Measurements from ENCODE around the gene BCAT1.

Gene BCAT1

GRCh38 chr12:24776861-24777260 is 172.0 kb downstream of the BCAT1 start:
- DNase-seq (ENCODE audit: low read depth), result no peak
- no peak overlapping the region for H3K4me3 ChIP-seq (ENCODE audit: control insufficient read depth, low read depth, low read length)
- no peak for TF ChIP-seq CTCF (conservative IDR thresholded peaks at IDR 0.05; ENCODE audit: control insufficient read depth, insufficient read depth, low read depth, low read length)

GRCh38 chr12:24775073-24775472 is 173.8 kb downstream of the BCAT1 start:
- no peak for DNase-seq (ENCODE audit: low read depth)
- H3K4me3 ChIP-seq (ENCODE audit: control insufficient read depth, low read depth, low read length), result no peak overlapping the region
- no peak for TF ChIP-seq CTCF (conservative IDR thresholded peaks at IDR 0.05; ENCODE audit: control insufficient read depth, insufficient read depth, low read depth, low read length)

- no peak for DNase-seq (ENCODE audit: low read depth)
- TF ChIP-seq CTCF (conservative IDR thresholded peaks at IDR 0.05; ENCODE audit: control insufficient read depth, insufficient read depth, low read depth, low read length), result no peak
- H3K4me3 ChIP-seq (ENCODE audit: control insufficient read depth, low read depth, low read length), result no peak overlapping the region
Measured at GRCh38 chr12:24773996-24774395, 174.9 kb downstream of the BCAT1 start.

- H3K4me3 ChIP-seq (ENCODE audit: control insufficient read depth, low read depth, low read length), result no peak overlapping the region
- no peak for DNase-seq (ENCODE audit: low read depth)
- no peak for TF ChIP-seq CTCF (conservative IDR thresholded peaks at IDR 0.05; ENCODE audit: control insufficient read depth, insufficient read depth, low read depth, low read length)
Measured at GRCh38 chr12:24772813-24773212, 176.1 kb downstream of the BCAT1 start.

GRCh38 chr12:24770821-24771220 is 178.1 kb downstream of the BCAT1 start:
- no peak for TF ChIP-seq CTCF (conservative IDR thresholded peaks at IDR 0.05; ENCODE audit: control insufficient read depth, insufficient read depth, low read depth, low read length)
- H3K4me3 ChIP-seq (ENCODE audit: control insufficient read depth, low read depth, low read length), result no peak overlapping the region
- peak; percentile 75 for DNase-seq (ENCODE audit: low read depth)

DNA sequence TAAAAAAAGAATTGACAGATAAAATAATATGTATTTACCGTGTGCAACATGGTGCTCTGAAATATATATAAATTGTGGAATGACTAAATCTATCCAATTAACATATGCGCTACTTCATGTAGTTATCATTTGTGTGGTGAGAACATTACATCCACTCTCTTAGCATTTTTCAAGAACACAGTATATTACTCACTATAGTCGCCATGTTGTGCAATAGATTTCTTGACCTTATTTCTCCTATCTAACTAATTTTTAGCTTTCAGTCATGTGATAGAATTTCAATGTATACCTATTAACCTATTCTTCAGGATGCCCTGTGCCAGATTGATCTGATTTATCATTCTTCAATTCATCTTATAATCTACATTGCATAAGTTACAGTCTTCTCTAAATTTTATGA is 178.6 kb downstream of the BCAT1 start:
- TF ChIP-seq CTCF (conservative IDR thresholded peaks at IDR 0.05; ENCODE audit: control insufficient read depth, insufficient read depth, low read depth, low read length), result no peak
- no peak overlapping the region for H3K4me3 ChIP-seq (ENCODE audit: control insufficient read depth, low read depth, low read length)
- DNase-seq (ENCODE audit: low read depth), result peak; percentile 63

DNA sequence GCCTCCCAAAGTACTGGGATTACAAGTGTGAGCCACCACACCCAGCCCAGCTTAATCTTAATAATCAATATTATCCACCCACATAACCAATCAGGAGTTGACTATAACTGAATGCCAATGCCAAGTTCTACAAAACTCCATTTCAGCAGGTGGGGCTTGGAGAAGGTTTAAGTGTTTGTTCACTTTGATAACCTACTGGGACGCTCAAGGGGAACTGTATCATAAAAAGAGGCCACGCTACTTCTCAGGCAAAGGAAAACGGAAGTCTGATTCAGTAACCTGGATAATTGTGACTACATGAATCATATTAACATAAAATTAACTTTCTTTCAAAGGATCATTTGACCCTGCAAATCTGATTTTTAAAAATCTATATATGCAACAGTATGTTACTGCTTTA is 179.2 kb downstream of the BCAT1 start:
- H3K4me3 ChIP-seq (ENCODE audit: control insufficient read depth, low read depth, low read length), result no peak overlapping the region
- TF ChIP-seq CTCF (conservative IDR thresholded peaks at IDR 0.05; ENCODE audit: control insufficient read depth, insufficient read depth, low read depth, low read length), result no peak
- DNase-seq (ENCODE audit: low read depth), result no peak
